Activated CD4-positive, alpha-beta T cell treated with anti-CD3 and anti-CD28 coated beads, Interleukin-2, Interleukin-4, amounts not matched to agents 100 ng/mL and 50 ng/mL, durations not matched to agents 16 hours and 8 hours (primary cell): ENCODE data around the gene WFS1.

Experiments
- DNase-seq: peaks from one replicate; pipeline ENCODE4 v3.0.0-alpha.2; 2020; ENCODE audit warnings: low spot score

The WFS1 gene

DNA sequence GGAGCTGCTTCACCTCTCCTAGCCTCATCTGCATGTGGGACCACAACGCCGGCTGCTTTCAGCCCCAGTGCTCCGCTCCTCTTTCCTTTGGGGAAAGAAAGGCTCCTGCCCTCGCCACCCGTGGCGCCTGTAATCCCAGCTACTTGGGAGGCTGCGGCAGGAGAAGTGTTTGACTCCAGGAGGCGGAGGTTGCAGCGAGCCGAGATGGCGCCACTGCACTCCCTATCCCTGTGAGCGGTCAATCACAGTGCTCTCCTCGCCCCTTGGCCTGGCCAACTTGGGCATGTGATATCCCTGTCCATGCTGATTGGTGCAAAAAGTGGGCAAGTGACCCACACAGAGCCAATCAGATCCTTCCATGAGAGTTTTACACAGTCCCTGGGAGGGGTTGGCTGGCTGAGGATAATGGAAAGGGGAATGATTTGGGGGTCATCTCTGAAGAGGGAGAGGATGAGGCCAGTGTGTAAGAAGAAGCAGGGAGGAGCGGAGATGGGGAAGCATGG lies 56.2 kb downstream of the WFS1 start:
- no peak for DNase-seq

DNA sequence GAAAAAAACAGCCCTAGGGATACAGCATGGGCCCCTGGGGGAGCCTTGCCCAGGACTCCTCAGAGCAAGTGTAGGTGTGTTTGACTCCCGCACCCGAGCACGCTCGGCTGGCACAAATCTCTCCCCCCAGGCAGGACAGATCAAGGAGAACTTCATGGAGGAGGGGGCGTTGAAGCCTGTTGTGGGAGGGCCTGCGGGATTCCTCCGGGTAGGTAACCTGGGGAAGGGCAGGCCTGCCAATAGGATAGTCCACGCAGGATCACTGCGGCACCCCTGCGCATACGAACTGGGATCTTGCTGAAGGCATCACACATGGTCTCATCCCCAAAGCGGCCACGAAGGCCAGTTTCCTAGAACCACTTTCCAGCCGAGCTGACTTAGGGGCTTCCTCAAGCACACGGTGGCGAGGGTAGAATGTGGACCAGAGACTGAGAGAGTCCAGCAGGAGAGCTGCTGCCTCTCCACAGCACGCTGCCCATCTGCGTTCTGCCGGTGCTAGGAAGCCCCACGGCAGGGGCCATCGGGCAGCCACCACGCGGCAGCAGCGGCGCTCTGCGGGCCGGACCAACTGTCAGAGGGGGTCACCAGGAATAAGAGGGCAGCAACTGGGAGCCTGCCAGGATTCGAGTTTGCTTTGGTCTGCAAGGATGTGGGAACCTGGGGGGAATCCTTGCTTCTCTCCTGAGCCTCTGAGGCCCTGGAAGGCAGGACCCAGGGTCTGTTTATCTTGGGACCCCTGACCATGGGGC lies 56.8 kb downstream of the WFS1 start:
- DNase-seq = no peak

GRCh38 chr4:6327220-6327917 lies 57.7 kb downstream of the WFS1 start:
- DNase-seq = peak; percentile 84

DNA sequence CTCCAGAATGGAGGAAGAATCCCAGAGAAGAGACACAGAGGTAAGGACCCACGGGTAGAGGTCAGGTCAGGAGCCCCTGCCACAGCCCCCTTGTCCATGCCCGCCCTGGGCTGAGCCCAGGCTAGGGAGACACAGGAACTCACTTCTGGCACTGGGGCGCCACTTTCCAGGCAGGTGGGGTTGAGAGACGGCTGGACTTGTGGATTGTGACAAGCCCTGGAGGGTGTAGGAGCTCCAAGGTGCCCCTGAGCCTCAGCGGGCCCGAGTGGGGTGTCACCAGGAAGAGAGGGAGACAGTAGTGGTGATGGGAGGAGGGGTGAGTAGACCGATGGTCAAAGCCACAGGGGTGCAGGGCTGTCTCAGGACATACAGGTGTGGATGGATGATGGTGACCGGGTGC lies 58.9 kb downstream of the WFS1 start:
- no peak for DNase-seq

DNA sequence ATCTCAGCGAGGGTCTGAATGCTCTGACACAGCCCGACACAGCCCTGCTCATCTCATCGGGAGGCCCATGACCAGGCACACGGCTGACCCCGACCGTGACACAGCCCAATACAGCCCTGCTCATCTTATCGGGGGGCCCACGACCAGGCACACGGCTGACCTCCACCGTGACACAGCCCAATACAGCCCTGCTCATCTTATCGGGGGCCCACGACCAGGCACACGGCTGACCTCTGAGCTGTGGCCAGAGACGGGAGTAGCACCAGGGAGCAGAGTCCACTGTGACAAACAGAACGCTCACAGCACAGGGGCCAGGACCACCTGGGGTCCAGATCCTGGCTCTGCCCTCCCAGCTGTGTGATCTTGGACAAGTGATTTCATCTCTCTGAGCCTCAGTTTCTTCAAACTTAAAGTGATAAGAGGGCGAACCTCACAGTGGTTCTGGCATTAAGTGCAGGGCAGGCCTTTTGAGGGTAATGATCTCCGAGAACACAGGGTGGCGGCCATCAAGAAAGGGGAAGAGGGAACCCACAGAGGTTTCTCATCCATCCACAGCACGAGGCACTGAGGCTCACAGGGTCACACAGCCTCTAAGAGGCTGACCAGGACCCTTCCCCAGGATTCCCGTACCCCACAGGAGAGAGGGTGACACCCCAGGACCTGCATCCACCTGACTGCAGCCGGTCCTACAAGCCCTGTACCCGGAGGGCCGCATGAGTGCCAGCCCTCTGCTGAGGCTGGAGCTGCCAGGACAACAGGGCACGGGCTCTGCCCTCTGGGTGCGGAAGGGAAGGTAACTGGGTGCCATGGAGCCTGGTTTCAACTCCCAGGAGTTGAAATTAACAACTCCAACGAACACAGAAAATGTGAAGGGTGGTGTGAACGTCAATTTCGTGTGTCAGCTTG lies 60.1 kb downstream of the WFS1 start:
- DNase-seq = no peak

DNA sequence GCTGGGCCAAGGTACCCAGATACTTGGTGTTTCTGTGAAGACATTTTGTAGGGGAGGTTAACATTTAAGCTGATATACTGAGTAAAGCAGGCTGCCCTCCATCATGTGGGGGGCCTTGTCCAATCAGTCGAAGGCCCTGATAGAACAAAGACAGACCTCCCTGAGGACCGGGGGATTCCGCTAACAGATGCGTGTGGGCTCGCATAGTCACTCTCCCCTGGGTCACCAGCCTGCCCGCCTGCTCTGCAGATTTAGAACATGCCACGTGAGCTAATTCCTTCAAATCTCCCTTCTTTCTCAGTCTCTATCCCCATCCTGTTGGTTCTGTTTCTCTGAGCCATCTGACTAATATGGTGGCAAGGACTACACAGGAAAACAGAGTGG lies 60.7 kb downstream of the WFS1 start:
- no peak for DNase-seq

DNA sequence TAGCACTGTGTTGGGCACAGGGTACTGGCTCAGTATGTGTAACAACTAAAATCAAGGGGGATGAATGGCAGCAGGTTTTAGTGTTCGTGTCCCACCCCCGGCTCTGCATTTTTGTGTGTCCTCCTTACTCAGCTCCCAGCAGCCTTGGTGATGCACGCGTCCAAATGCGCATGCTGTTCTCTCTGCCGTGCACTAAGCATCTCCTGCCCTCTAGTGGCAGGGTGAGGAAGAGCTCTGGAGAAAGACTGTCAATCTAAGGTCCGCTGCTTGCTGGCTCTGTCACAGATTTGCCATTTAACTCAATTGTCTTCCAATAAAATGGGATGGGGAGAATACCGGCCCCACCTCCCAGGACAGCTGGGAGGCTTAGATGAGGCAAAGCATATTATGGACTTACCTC lies 61.4 kb downstream of the WFS1 start:
- peak; percentile 59 for DNase-seq

DNA sequence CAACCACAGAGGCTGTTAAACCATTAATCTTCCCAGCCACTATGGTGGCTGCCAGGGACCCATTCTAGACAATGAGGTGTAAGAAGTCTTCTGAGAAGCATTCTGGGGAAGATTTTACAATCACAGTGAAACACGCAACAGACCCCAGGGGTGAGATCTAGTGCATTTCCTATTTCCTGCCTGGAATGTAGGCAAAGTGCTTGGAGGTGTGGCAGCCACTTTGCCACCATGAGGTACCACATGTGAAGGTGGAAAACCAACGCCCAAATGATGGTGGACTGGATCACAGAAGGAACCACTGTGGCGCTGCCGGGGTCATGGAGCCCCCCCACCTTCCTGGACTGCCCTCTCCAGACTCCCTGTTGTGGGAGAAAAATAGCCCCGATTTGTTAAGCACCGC lies 61.8 kb downstream of the WFS1 start:
- DNase-seq = no peak

GRCh38 chr4:6332042-6332668 lies 62.5 kb downstream of the WFS1 start:
- peak; percentile 22 for DNase-seq

- no peak for DNase-seq
Measured at GRCh38 chr4:6332669-6333050, 63.0 kb downstream of the WFS1 start.

DNA sequence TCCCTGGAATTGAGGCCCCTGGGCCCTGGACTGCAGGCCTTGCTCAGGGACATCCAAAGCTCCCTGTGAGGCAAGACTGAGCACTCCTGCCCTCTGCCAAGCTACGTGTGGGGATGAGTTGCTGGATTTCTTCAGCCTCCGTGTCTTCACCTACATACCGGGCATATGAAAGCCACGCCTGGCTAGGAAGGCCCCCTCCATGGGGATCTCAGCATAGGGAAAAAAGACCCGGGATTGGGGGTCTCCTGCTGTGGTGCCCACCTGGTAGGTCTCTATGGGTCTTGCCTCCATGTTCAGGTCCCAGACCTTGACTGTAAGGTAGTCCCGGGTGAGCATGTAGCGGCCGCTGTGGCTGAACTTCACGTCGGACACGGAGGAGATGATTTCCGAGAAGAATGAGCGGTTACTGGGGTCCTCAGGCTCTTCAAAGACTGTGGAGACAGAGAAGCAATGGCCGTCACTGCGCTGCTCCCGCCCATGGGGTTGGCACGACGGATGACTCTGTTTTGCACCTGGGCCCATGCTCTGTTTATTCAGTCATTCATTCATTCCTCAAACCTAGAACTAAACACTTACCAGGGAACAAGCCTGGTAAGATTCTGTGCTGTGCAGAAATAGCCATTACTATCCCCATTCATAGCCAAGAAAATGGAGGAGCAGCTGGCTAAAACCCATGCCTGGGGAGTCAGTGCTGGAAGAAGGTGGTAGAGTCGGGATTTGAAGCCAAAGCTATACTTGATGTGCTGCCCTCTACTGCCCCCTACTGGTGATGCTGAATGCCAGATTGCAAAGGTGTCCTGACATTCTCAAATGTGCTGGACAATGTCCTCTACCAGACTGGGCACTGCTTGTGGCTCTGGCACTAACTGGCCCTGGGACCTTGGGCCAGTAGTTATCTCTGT lies 63.9 kb downstream of the WFS1 start:
- DNase-seq = peak; percentile 46

- no peak for DNase-seq
Measured at GRCh38 chr4:6334203-6334887, 64.7 kb downstream of the WFS1 start.

GRCh38 chr4:6335040-6335590 lies 65.5 kb downstream of the WFS1 start:
- no peak for DNase-seq

DNA sequence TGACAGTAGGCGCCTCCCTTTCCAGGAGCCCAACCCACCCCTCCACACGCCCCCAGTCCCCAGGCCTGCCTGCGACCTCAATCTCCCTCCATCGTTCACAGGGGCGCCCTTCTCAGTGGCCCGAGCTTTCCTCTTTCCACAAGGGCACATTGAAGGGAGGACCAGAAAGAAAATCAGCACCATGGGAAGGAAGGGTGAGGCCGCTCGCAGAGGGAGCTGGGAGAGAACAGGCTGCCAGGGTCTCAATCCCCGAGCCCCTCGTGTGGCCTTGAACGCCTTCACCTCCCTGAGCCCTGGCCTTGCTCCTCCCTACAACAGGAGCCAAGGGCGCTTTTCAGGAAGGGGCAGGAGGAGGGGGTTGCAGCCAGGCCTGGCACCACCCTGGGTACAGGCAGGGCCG lies 66.5 kb downstream of the WFS1 start:
- no peak for DNase-seq

DNA sequence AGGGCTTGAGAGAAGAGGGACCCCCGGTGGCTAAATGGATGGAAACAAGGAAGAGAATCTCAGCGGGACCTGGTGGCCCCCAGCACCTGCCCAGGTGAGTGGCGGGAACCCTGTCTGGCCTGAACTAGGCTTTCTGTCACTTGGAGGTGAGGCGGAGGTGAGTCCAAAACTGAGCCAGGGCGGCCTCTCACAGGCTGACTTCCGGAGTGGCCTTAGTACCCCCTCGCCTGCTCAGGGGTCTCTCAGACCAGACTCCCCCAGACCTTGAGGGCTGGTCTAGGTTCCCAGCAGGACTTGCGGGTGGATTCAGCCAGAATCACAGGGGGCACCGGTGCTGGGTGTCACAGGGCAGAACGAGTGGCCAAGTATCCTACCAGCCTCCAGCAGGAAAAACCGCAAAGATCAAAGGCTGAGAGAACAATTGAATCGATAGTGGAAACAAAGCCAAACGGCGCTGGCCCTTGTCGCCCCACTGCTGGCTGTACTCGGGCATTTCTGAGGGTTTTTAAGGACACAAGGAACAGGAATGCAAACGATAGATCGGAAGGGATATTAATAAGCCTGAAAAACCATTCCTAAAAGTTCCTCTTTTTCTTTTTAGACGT lies 67.8 kb downstream of the WFS1 start:
- DNase-seq = no peak

- DNase-seq = peak; percentile 21
Measured at GRCh38 chr4:6338175-6338950, 68.7 kb downstream of the WFS1 start.

DNA sequence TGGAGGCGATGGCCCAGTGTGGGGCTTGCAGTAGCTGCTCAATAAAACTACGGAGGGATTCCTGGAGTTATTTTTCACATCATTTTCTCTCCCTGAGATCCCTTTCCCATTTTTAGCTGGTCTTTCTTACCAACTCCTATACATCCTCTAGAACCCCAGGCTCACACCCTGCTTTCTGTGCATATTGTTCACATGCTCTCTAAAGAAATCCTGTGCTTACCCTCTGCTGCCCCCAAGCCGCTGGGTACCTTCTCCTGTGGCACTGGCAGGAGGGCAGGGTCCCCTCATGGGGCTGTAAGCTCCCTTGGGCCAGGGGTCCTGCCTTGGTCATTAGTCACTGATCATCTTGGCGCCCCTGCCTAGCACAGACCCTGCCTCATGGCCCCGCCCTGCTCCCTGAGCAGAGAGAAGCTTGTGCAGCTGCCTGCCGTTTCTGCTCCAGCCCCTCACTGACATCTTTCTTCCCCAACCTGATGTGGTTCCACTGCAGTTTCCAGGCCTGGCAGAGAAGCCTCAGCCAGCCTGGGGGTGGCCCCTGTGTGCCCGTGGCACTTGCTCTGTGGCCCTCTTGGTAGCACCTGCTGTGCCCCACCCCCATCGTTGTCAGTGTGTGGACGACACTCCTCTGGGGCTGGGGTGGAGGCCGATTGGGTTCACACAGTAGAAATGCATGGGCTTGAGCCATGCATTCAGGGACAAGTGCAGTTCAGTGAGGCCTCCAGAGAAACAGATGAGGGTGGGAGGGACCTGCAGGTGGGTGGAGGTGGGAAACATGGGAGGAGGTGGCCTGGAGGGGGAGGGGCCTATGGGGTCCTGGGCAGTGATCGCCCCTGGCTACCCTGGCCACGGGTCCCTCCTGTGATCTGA lies 69.5 kb downstream of the WFS1 start:
- DNase-seq = no peak
